ENCODE data around the gene ANKRD18B.
"Not testable (repeated sequence)": the region's sequence is repeated elsewhere in the genome, so short reads cannot be mapped to it uniquely, and the experiment has no call there.

DNA sequence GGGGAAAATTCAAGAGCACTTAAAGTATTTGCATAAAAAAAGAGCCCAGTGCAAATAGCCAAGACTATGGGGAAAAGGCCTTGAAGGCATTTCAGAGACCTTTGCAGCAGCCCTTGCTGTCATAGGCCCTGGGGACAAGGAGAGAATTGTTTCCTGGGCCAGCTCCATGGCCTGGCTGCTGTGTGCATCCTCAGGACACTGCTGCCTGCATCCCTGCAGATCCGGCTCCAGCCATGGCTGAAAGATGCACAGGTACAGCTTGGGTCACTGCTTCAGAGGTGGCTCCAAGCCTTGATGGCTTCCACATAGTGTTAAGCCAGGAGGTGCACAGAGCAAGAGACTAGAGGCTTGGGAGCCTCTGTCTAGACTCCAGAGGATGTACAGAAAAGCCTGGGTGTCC, 55.9 kb downstream of the ANKRD18B start:
- TF ChIP-seq, protein P1, sequence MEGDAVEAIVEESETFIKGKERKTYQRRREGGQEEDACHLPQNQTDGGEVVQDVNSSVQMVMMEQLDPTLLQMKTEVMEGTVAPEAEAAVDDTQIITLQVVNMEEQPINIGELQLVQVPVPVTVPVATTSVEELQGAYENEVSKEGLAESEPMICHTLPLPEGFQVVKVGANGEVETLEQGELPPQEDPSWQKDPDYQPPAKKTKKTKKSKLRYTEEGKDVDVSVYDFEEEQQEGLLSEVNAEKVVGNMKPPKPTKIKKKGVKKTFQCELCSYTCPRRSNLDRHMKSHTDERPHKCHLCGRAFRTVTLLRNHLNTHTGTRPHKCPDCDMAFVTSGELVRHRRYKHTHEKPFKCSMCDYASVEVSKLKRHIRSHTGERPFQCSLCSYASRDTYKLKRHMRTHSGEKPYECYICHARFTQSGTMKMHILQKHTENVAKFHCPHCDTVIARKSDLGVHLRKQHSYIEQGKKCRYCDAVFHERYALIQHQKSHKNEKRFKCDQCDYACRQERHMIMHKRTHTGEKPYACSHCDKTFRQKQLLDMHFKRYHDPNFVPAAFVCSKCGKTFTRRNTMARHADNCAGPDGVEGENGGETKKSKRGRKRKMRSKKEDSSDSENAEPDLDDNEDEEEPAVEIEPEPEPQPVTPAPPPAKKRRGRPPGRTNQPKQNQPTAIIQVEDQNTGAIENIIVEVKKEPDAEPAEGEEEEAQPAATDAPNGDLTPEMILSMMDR (IDR thresholded peaks at IDR 0.05; ENCODE audit: low read length), result not testable (repeated sequence)
- not testable (repeated sequence) for TF ChIP-seq EZH2 (optimal IDR thresholded peaks at IDR 0.05; ENCODE audit: low read depth, low read length); EZH2phosphoT487 (IDR thresholded peaks at IDR 0.05; ENCODE audit: low read length)
